Kidney (tissue), 14 donors: Measurements from ENCODE around the gene PCDH9. TPM values are rescaled to one million over a fixed set of nuclear protein-coding genes. Genes with fewer than 3 reads are reported as not detected.

Experiments
- DNase-seq, 5 donors: peaks; one replicate each; pipeline ENCODE4 v3.0.0-alpha.2; 2013 to 2020
- FAIRE-seq: peaks from 2 replicates; lab custom pipeline; 2012; peaks lifted over from hg19 to GRCh38; lab: Jason Lieb, UNC
- H3K27ac ChIP-seq, 2 donors: one replicate each; pipeline ENCODE4 v1.7.0; 2013; ENCODE audit warnings: low read depth in 2 of 2, low read length in 2 of 2, inconsistent platforms in 1 of 2
- H3K27me3 ChIP-seq: one replicate; pipeline ENCODE4 v1.7.1; 2013; ENCODE audit warnings: low read length, inconsistent platforms; ENCODE audit not compliant: control insufficient read depth, insufficient read depth
- H3K36me3 ChIP-seq, 3 donors: one replicate each; pipeline versions ENCODE4 v1.7.0 to v1.7.1; 2013; ENCODE audit warnings: low read length in 3 of 3, control low read depth in 1 of 3, inconsistent platforms in 1 of 3; ENCODE audit not compliant: insufficient read depth in 3 of 3, control insufficient read depth in 2 of 3
- H3K4me1 ChIP-seq, 3 donors: one replicate each; pipeline versions ENCODE4 v1.7.0 to v1.7.1; 2013; ENCODE audit warnings: low read length in 3 of 3, inconsistent platforms in 1 of 3, low read depth in 1 of 3; ENCODE audit not compliant: control insufficient read depth in 2 of 3, insufficient read depth in 2 of 3
- H3K4me3 ChIP-seq, 3 donors: one replicate each; pipeline versions ENCODE4 v1.7.0 to v1.8.1; 2013; ENCODE audit warnings: low read length in 3 of 3, control low read depth in 1 of 3, inconsistent platforms in 1 of 3
- H3K9ac ChIP-seq, 3 donors: one replicate each; pipeline versions ENCODE4 v1.7.0 to v1.7.1; 2013; ENCODE audit warnings: low read length in 3 of 3, control low read depth in 1 of 3, inconsistent platforms in 1 of 3
- H3K9me3 ChIP-seq, 3 donors: one replicate each; pipeline versions ENCODE4 v1.7.0 to v1.7.1; 2013; ENCODE audit warnings: low read length in 3 of 3, control low read depth in 1 of 3, inconsistent platforms in 1 of 3; ENCODE audit not compliant: control insufficient read depth in 2 of 3, insufficient read depth in 1 of 3
- intact Hi-C: fragments of 100-400 bp; cut with DNase I; formaldehyde crosslinking; loops from one replicate; pipeline ENCODE4 v1.11.1; 2022
- polyA plus RNA-seq: library from polyadenylated mRNA; stranded (reverse); fragments of 350-450 nt; fragmentation: Illumina TruSeq; extraction: RNeasy Lipid Tissue Mini Kit (QIAGEN cat#74804); gene quantifications from one replicate; pipeline ENCODE4 v1.2.3, GENCODE V29; 2014; ENCODE audit warnings: low read depth, low replicate concordance; ENCODE audit not compliant: insufficient read depth
- total RNA-seq: library from RNA; stranded (reverse); fragmentation: NEBNext Ultra II Directional; extraction: Animal tissue kit (Norgen Biotek cat#: 25700); gene quantifications from one replicate; pipeline ENCODE4 v1.2.1, GENCODE V29; 2021
- TF ChIP-seq, protein P1 (sequence below): IDR thresholded peaks from 3 replicates; pipeline ENCODE4 v1.5.1; 2012; ENCODE audit warnings: mild to moderate bottlenecking, moderate library complexity, borderline replicate concordance; ENCODE audit not compliant: insufficient read depth; ENCODE audit errors: extremely low read depth
- donor health status: control.
- donor health status: control.
- donor health status: control.
- donor health status: control.
- donor health status: control.
- donor health status: DM: yes; HTN: yes; CAD: no.
- donor health status: Normal renal cell carcinoma (clear cell type).

PCDH9 gene
- total and polyA plus RNA-seq, 2 donors from 2014 or later = 1.6 to 9.5 TPM

GRCh38 chr13:66312312-66313087, 917.6 kb downstream of the PCDH9 start:
- DNase-seq (peak in 1 of 5 donors; percentile 29), FAIRE-seq (no peak)
- H3K4me3 ChIP-seq = no peak overlapping the region
- no peak overlapping the region for H3K9ac ChIP-seq
- H3K27me3 ChIP-seq = no peaks in the 10 kb centered on the region
- TF ChIP-seq, protein P1, sequence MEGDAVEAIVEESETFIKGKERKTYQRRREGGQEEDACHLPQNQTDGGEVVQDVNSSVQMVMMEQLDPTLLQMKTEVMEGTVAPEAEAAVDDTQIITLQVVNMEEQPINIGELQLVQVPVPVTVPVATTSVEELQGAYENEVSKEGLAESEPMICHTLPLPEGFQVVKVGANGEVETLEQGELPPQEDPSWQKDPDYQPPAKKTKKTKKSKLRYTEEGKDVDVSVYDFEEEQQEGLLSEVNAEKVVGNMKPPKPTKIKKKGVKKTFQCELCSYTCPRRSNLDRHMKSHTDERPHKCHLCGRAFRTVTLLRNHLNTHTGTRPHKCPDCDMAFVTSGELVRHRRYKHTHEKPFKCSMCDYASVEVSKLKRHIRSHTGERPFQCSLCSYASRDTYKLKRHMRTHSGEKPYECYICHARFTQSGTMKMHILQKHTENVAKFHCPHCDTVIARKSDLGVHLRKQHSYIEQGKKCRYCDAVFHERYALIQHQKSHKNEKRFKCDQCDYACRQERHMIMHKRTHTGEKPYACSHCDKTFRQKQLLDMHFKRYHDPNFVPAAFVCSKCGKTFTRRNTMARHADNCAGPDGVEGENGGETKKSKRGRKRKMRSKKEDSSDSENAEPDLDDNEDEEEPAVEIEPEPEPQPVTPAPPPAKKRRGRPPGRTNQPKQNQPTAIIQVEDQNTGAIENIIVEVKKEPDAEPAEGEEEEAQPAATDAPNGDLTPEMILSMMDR = no peak
- H3K27ac ChIP-seq = no peak overlapping the region
- no peaks in the 10 kb centered on the region for H3K9me3 ChIP-seq
- intact Hi-C loops = no loop called here
- H3K4me1 ChIP-seq = no peaks in the 10 kb centered on the region
- H3K36me3 ChIP-seq = no peaks in the 10 kb centered on the region

GRCh38 chr13:66305961-66306617, 924.0 kb downstream of the PCDH9 start:
- no peak overlapping the region for H3K27ac ChIP-seq
- H3K4me3 ChIP-seq = no peak overlapping the region
- FAIRE-seq = no peak

GRCh38 chr13:66301482-66301881, 928.7 kb downstream of the PCDH9 start:
- DNase-seq (no peak), FAIRE-seq (no peak)
- TF ChIP-seq, protein P1 = no peak
- no peak overlapping the region for H3K27ac ChIP-seq
- H3K4me1 ChIP-seq = no peaks in the 10 kb centered on the region
- H3K27me3 ChIP-seq = no peaks in the 10 kb centered on the region
- H3K9me3 ChIP-seq = peaks cover 0 to 6% (median 0%) of the 10 kb centered on the region in 3 donors
- intact Hi-C loops = no loop called here
- H3K36me3 ChIP-seq = no peaks in the 10 kb centered on the region
- no peak overlapping the region for H3K4me3 ChIP-seq
- no peak overlapping the region for H3K9ac ChIP-seq

More at GRCh38 chr13:66305961-66306617, 924.0 kb downstream of the PCDH9 start:
- Histone ChIP-seq H3K9me3 (no peaks in the 10 kb centered on the region), H3K36me3 (no peaks in the 10 kb centered on the region), H3K9ac (no peak overlapping the region), H3K27me3 (no peaks in the 10 kb centered on the region), H3K4me1 (no peaks in the 10 kb centered on the region)
- intact Hi-C loops = no loop called here
- no peak for DNase-seq
- TF ChIP-seq, protein P1 = no peak
